Karpas-422 (cell line): ENCODE data around the gene ZBTB37. TPM values are rescaled to one million over a fixed set of nuclear protein-coding genes. Genes with fewer than 3 reads are reported as not detected.

Experiments
- DNase-seq: peaks from one replicate; pipeline ENCODE4 v3.0.0-alpha.2; 2015
- H2AFZ ChIP-seq: fragments of 200-600 bp; sonication (generic); 2 replicates; pipeline ENCODE4 v1.6.1; 2014; ENCODE audit warnings: antibody characterized with exemption, low read length, mixed read lengths
- H3K27ac ChIP-seq: fragments of 200-600 bp; sonication (generic); 2 replicates; pipeline ENCODE4 v1.5.1; 2014; ENCODE audit warnings: mild to moderate bottlenecking, low read length, moderate library complexity
- H3K27me3 ChIP-seq: fragments of 200-600 bp; sonication (generic); 2 replicates; pipeline ENCODE4 v1.6.1; 2014; ENCODE audit warnings: low read length, mixed read lengths
- H3K36me3 ChIP-seq: fragments of 200-600 bp; sonication (generic); 2 replicates; pipeline ENCODE4 v1.6.1; 2014; ENCODE audit warnings: low read length, mixed read lengths; ENCODE audit not compliant: insufficient read depth
- H3K4me1 ChIP-seq: fragments of 200-600 bp; sonication (generic); 2 replicates; pipeline ENCODE4 v1.6.1; 2014; ENCODE audit warnings: mild to moderate bottlenecking, low read length, mixed read lengths
- H3K4me2 ChIP-seq: fragments of 200-600 bp; sonication (generic); 2 replicates; pipeline ENCODE4 v1.6.1; 2014; ENCODE audit warnings: low read length, low read depth, mild to moderate bottlenecking; ENCODE audit not compliant: poor library complexity, severe bottlenecking
- H3K4me3 ChIP-seq: fragments of 200-600 bp; sonication (generic); 2 replicates; pipeline ENCODE4 v1.5.1; 2014; ENCODE audit warnings: mild to moderate bottlenecking, antibody characterized with exemption, low read length, mixed read lengths
- H3K79me2 ChIP-seq: fragments of 200-600 bp; sonication (generic); 2 replicates; pipeline ENCODE4 v1.6.1; 2014; ENCODE audit warnings: mild to moderate bottlenecking, low read length, mixed read lengths
- H3K9ac ChIP-seq: fragments of 200-600 bp; sonication (generic); 2 replicates; pipeline ENCODE4 v1.6.0; 2014; ENCODE audit warnings: low read length
- H3K9me2 ChIP-seq: fragments of 200-600 bp; sonication (generic), shearing (Covaris generic); replicated peaks from 2 replicates; pipeline ENCODE4 v1.6.0; 2014; ENCODE audit warnings: mild to moderate bottlenecking, low read length, moderate library complexity; ENCODE audit not compliant: insufficient read depth
- H3K9me3 ChIP-seq: fragments of 300-700, 200-600 bp; sonication (generic); 2 replicates; pipeline ENCODE4 v1.6.1; 2014; ENCODE audit warnings: low read length, mixed read lengths
- H4K20me1 ChIP-seq: fragments of 200-600 bp; sonication (generic); 2 replicates; pipeline ENCODE4 v1.6.1; 2014; ENCODE audit warnings: mild to moderate bottlenecking, antibody characterized with exemption, low read length, low read depth; ENCODE audit not compliant: insufficient read depth
- total RNA-seq: library from RNA; depleted of rRNA; stranded (reverse); fragments of >200 nt; shearing (Covaris generic); gene quantifications from 2 replicates; pipeline ENCODE4 v1.2.3, GENCODE V29; 2014; ENCODE audit warnings: low replicate concordance

The ZBTB37 gene
- total RNA-seq, 1 experiment from 2014 or later: 15.8 TPM

GRCh38 chr1:173884701-173885100 is 16.5 kb downstream of the ZBTB37 start:
- H3K9ac ChIP-seq: no peak overlapping the region
- H3K9me3 ChIP-seq: no peaks in the 10 kb centered on the region
- peaks cover 9% of the 10 kb centered on the region; the same call in 1 of the 2 replicates for H3K36me3 ChIP-seq
- H3K27me3 ChIP-seq: no peaks in the 10 kb centered on the region
- H2AFZ ChIP-seq: no peak overlapping the region
- no peak for DNase-seq
- H3K4me3 ChIP-seq: no peak overlapping the region
- no peak overlapping the region for H3K27ac ChIP-seq
- H3K4me2 ChIP-seq: no peak overlapping the region
- H3K9me2 ChIP-seq: no peaks in the 10 kb centered on the region
- no peaks in the 10 kb centered on the region; the same call in 1 of the 2 replicates for H4K20me1 ChIP-seq
- no peaks in the 10 kb centered on the region for H3K4me1 ChIP-seq
- peaks cover 3% of the 10 kb centered on the region; the same call in 1 of the 2 replicates for H3K79me2 ChIP-seq

GRCh38 chr1:173886746-173887611 is 18.8 kb downstream of the ZBTB37 start:
- Histone ChIP-seq H3K36me3 (peaks cover 9% of the 10 kb centered on the region; the same call in 1 of the 2 replicates), H2AFZ (no peak overlapping the region), H3K27me3 (no peaks in the 10 kb centered on the region), H3K4me1 (no peaks in the 10 kb centered on the region), H3K9me2 (no peaks in the 10 kb centered on the region), H3K79me2 (peaks cover 3% of the 10 kb centered on the region; the same call in 1 of the 2 replicates), H3K9ac (no peak overlapping the region), H3K27ac (no peak overlapping the region), H3K4me2 (no peak overlapping the region), H3K4me3 (no peak overlapping the region), H4K20me1 (no peaks in the 10 kb centered on the region; the same call in 1 of the 2 replicates), H3K9me3 (no peaks in the 10 kb centered on the region)
- no peak for DNase-seq

- Histone ChIP-seq H3K27ac (no peak overlapping the region), H3K9me3 (no peaks in the 10 kb centered on the region), H3K36me3 (peaks cover 9% of the 10 kb centered on the region; the same call in 1 of the 2 replicates), H3K4me3 (no peak overlapping the region), H3K4me2 (no peak overlapping the region), H3K4me1 (no peaks in the 10 kb centered on the region), H3K9me2 (no peaks in the 10 kb centered on the region), H4K20me1 (no peaks in the 10 kb centered on the region; the same call in 1 of the 2 replicates), H3K27me3 (no peaks in the 10 kb centered on the region), H3K9ac (no peak overlapping the region), H2AFZ (no peak overlapping the region), H3K79me2 (peaks cover 3% of the 10 kb centered on the region; the same call in 1 of the 2 replicates)
- no peak for DNase-seq
These were observed 19.4 kb downstream of the ZBTB37 start for GRCh38 chr1:173887627-173888026.

GRCh38 chr1:173888749-173889148 is 20.6 kb downstream of the ZBTB37 start:
- Histone ChIP-seq H3K79me2 (peaks cover 3% of the 10 kb centered on the region; the same call in 1 of the 2 replicates), H3K4me2 (no peak overlapping the region), H4K20me1 (no peaks in the 10 kb centered on the region; the same call in 1 of the 2 replicates), H3K9me3 (no peaks in the 10 kb centered on the region), H3K27me3 (no peaks in the 10 kb centered on the region), H3K4me3 (no peak overlapping the region), H2AFZ (no peak overlapping the region), H3K36me3 (peaks cover 12% of the 10 kb centered on the region; the same call in 1 of the 2 replicates), H3K9ac (no peak overlapping the region), H3K9me2 (no peaks in the 10 kb centered on the region), H3K4me1 (no peaks in the 10 kb centered on the region), H3K27ac (no peak overlapping the region)
- DNase-seq: no peak

GRCh38 chr1:173889885-173890284 is 21.7 kb downstream of the ZBTB37 start:
- Histone ChIP-seq H3K36me3 (peaks cover 12% of the 10 kb centered on the region; the same call in 1 of the 2 replicates), H3K4me3 (no peak overlapping the region), H4K20me1 (no peaks in the 10 kb centered on the region; the same call in 1 of the 2 replicates), H3K27ac (no peak overlapping the region), H3K27me3 (no peaks in the 10 kb centered on the region), H3K4me2 (no peak overlapping the region), H3K4me1 (no peaks in the 10 kb centered on the region), H3K79me2 (peaks cover under 1% of the 10 kb centered on the region; the same call in 1 of the 2 replicates), H3K9me2 (no peaks in the 10 kb centered on the region), H3K9ac (no peak overlapping the region), H3K9me3 (no peaks in the 10 kb centered on the region), H2AFZ (no peak overlapping the region)
- DNase-seq: no peak

GRCh38 chr1:173893611-173894010 is 25.4 kb downstream of the ZBTB37 start:
- no peak overlapping the region for H3K27ac ChIP-seq
- H3K4me1 ChIP-seq: peaks cover 12% of the 10 kb centered on the region
- H3K79me2 ChIP-seq: no peaks in the 10 kb centered on the region

GRCh38 chr1:173894189-173894588 is 26.0 kb downstream of the ZBTB37 start:
- H3K9ac ChIP-seq: no peak overlapping the region
- H2AFZ ChIP-seq: no peak overlapping the region
- H4K20me1 ChIP-seq: no peaks in the 10 kb centered on the region
- H3K4me3 ChIP-seq: no peak overlapping the region
- peaks cover 12% of the 10 kb centered on the region for H3K4me1 ChIP-seq
- no peaks in the 10 kb centered on the region for H3K9me2 ChIP-seq
- H3K36me3 ChIP-seq: peaks cover 3% of the 10 kb centered on the region; the same call in 1 of the 2 replicates
- no peak for DNase-seq
- H3K27me3 ChIP-seq: no peaks in the 10 kb centered on the region
- H3K9me3 ChIP-seq: no peaks in the 10 kb centered on the region
- no peak overlapping the region for H3K4me2 ChIP-seq
- no peaks in the 10 kb centered on the region for H3K79me2 ChIP-seq
- H3K27ac ChIP-seq: no peak overlapping the region

More at GRCh38 chr1:173893611-173894010, 25.4 kb downstream of the ZBTB37 start:
- H4K20me1 ChIP-seq: no peaks in the 10 kb centered on the region; the same call in 1 of the 2 replicates
- H3K27me3 ChIP-seq: no peaks in the 10 kb centered on the region
- DNase-seq: no peak
- no peak overlapping the region for H3K4me2 ChIP-seq
- H3K36me3 ChIP-seq: peaks cover 3% of the 10 kb centered on the region; the same call in 1 of the 2 replicates
- no peak overlapping the region for H3K4me3 ChIP-seq
- no peaks in the 10 kb centered on the region for H3K9me3 ChIP-seq
- no peak overlapping the region for H3K9ac ChIP-seq
- no peak overlapping the region for H2AFZ ChIP-seq
- no peaks in the 10 kb centered on the region for H3K9me2 ChIP-seq

- no peak overlapping the region for H2AFZ ChIP-seq
- H3K9me2 ChIP-seq: no peaks in the 10 kb centered on the region
- no peak overlapping the region for H3K4me2 ChIP-seq
- no peak overlapping the region for H3K9ac ChIP-seq
- H3K4me3 ChIP-seq: no peak overlapping the region
- no peaks in the 10 kb centered on the region for H3K36me3 ChIP-seq
- no peaks in the 10 kb centered on the region for H3K79me2 ChIP-seq
- H3K27me3 ChIP-seq: no peaks in the 10 kb centered on the region
- no peak overlapping the region for H3K27ac ChIP-seq
- H3K4me1 ChIP-seq: peaks cover 19% of the 10 kb centered on the region
- no peaks in the 10 kb centered on the region for H3K9me3 ChIP-seq
- no peak for DNase-seq
- H4K20me1 ChIP-seq: no peaks in the 10 kb centered on the region; the same call in 1 of the 2 replicates
These were observed 32.2 kb downstream of the ZBTB37 start for GRCh38 chr1:173900427-173900826.
